PC-3 (cell line): Measurements from ENCODE around the gene SCN5A. TPM values are rescaled to one million over a fixed set of nuclear protein-coding genes. Genes with fewer than 3 reads are reported as not detected.

Experiments used
- ATAC-seq: fragments of 200-7000 bp; cut with Tn5 transposase; 2 replicates; pipeline ENCODE4 v1.9.1; 2020; ENCODE audit warnings: mild to moderate bottlenecking, moderate library complexity
- BruUV-seq: library from RNA; stranded (reverse); fragments of 400-500 nt; replicated peaks from 2 replicates; lab custom pipeline; 2021; lab: Mats Ljungman, UMichigan
- CTCF ChIA-PET: fragments of 300-600 bp; sonication (Branson Sonifier 250); formaldehyde crosslinking; loops from one replicate; lab custom pipeline; 2022; ENCODE audit warnings: antibody characterized with exemption; lab: Charles Lee
- POLR2A ChIA-PET: fragments of 300-600 bp; sonication (Branson Sonifier 250); formaldehyde crosslinking; loops from one replicate; lab custom pipeline; 2022; ENCODE audit warnings: antibody characterized with exemption; ENCODE audit not compliant: unreplicated experiment; lab: Charles Lee
- DNase-seq: peaks from one replicate; pipeline ENCODE4 v3.0.0-alpha.2; 2015
- H2AFZ ChIP-seq: fragments of 300-600 bp; sonication (generic); 2 replicates; pipeline ENCODE4 v1.6.0; 2016; ENCODE audit warnings: antibody characterized with exemption, low read length
- H3F3A ChIP-seq: fragments of 300-600 bp; sonication (generic); one replicate; pipeline ENCODE4 v1.6.0; 2017; ENCODE audit warnings: antibody characterized with exemption, low read length, control low read depth, mild to moderate bottlenecking; ENCODE audit not compliant: unreplicated experiment
- H3K27ac ChIP-seq: fragments of 300-600 bp; sonication (generic); 2 replicates; pipeline ENCODE4 v1.5.1; 2016; ENCODE audit warnings: mild to moderate bottlenecking, low read length
- H3K27me3 ChIP-seq: fragments of 300-600 bp; sonication (generic); 2 replicates; pipeline ENCODE4 v1.6.1; 2016; ENCODE audit warnings: low read length, mixed read lengths
- H3K36me3 ChIP-seq: fragments of 300-600 bp; sonication (generic); 2 replicates; pipeline ENCODE4 v1.6.1; 2016; ENCODE audit warnings: low read depth, mixed run types, low read length, mixed read lengths
- H3K4me1 ChIP-seq: fragments of 300-600 bp; sonication (generic); 2 replicates; pipeline ENCODE4 v1.5.1; 2016; ENCODE audit warnings: low read length; ENCODE audit not compliant: insufficient read depth
- H3K4me2 ChIP-seq: fragments of 300-600 bp; sonication (generic); 2 replicates; pipeline ENCODE4 v1.6.0; 2016; ENCODE audit warnings: low read length
- H3K4me3 ChIP-seq: fragments of 300-600 bp; sonication (generic); 2 replicates; pipeline ENCODE4 v1.5.1; 2016; ENCODE audit warnings: mild to moderate bottlenecking, low read length, mixed read lengths
- H3K79me2 ChIP-seq: fragments of 300-600 bp; sonication (generic); 2 replicates; pipeline ENCODE4 v1.6.1; 2017; ENCODE audit warnings: low read length, mixed read lengths
- H3K9ac ChIP-seq: fragments of 300-600 bp; sonication (generic); 2 replicates; pipeline ENCODE4 v1.6.0; 2016; ENCODE audit warnings: mild to moderate bottlenecking, low read length
- H3K9me2 ChIP-seq: fragments of 300-600 bp; sonication (generic); replicated peaks from 2 replicates; pipeline ENCODE4 v1.6.1; 2016; ENCODE audit warnings: mixed run types, low read length, mixed read lengths
- H3K9me3 ChIP-seq: fragments of 300-600 bp; sonication (generic); 2 replicates; pipeline ENCODE4 v1.6.1; 2016; ENCODE audit warnings: low read length, mixed read lengths
- H4K20me1 ChIP-seq: fragments of 300-600 bp; sonication (generic); 2 replicates; pipeline ENCODE4 v1.6.1; 2016; ENCODE audit warnings: low read length, mixed read lengths
- CTCF ChIP-seq: fragments of 300-600 bp; sonication (generic); conservative IDR thresholded peaks from 2 replicates; pipeline ENCODE4 v1.5.1; 2017; ENCODE audit warnings: antibody characterized with exemption, low read depth, mild to moderate bottlenecking, low read length
- EZH2 ChIP-seq: fragments of 300-600 bp; sonication (generic); IDR thresholded peaks from one replicate; pipeline ENCODE4 v1.6.1; 2017; ENCODE audit warnings: antibody characterized with exemption, mild to moderate bottlenecking, low read length; ENCODE audit not compliant: unreplicated experiment
- EZH2phosphoT487 ChIP-seq: fragments of 300-600 bp; sonication (generic); IDR thresholded peaks from 2 replicates; pipeline ENCODE4 v1.6.1; 2018; ENCODE audit warnings: mild to moderate bottlenecking, antibody characterized with exemption, low read length, borderline replicate concordance
- intact Hi-C: fragments of 100-400 bp; cut with micrococcal nuclease; formaldehyde crosslinking; loops from 2 replicates; pipeline ENCODE4 v1.9.0; 2023
- total RNA-seq: library from RNA; depleted of rRNA; stranded (reverse); fragments of >200 nt; gene quantifications from 2 replicates; pipeline ENCODE4 v1.2.3, GENCODE V29; 2014

Gene SCN5A
- total RNA-seq, 1 experiment from 2014 or later: not detected

DNA sequence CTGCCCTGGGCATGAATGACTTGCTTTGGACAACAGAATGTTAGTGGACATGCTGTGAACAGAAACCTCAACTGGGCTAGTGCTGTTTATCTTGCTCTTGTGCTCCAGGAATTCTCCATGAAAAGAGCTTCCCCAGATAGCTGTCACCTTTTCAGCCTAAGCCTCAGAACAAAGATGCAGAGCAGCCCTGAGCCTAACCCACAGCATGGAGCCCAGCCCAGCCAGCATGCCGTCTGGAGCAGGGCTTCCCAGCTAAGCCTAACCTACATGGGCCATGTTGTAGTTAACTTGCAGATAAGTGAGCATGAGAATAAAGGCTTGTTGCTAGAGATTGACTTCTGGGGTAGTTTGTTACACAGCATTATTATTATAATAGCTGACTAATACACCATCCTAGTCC, 48.9 kb downstream of the SCN5A start:
- Histone ChIP-seq H3K4me1 (no peaks in the 10 kb centered on the region), H3K27me3 (peaks cover 63% of the 10 kb centered on the region), H2AFZ (no peak overlapping the region), H3F3A (no peaks in the 10 kb centered on the region), H3K9me3 (no peaks in the 10 kb centered on the region), H3K4me3 (no peak overlapping the region), H3K36me3 (no peaks in the 10 kb centered on the region), H3K9ac (no peak overlapping the region), H3K27ac (no peak overlapping the region), H3K9me2 (no peaks in the 10 kb centered on the region), H3K79me2 (no peaks in the 10 kb centered on the region), H4K20me1 (no peaks in the 10 kb centered on the region), H3K4me2 (no peak overlapping the region)
- POLR2A ChIA-PET: no interaction called here
- BruUV-seq: no TSS peak
- ATAC-seq: no peak
- no peak for TF ChIP-seq EZH2phosphoT487
- no peak for TF ChIP-seq CTCF
- TF ChIP-seq EZH2: no peak
- DNase-seq: no peak
- CTCF ChIA-PET: no interaction called here
- intact Hi-C loops: no loop called here

DNA sequence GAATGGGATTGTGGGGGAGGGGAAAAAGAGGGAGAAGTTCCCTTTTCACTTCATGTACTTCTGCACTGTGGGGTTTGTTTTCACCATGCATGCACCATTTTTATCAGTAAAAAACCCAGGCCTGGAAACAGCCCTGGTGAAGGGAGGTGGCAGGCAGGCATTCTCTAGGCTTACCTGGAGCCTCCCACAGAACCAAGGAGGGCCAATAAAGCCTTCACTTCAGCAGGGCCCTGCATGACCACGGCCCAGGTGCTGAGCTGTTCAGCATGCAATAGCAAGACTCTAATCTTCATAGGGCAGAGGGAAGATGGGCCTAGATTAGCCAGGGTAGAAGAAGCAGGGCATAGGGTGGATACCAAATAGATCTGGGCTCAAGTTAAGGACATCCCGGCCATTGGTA, 49.6 kb downstream of the SCN5A start:
- BruUV-seq: no TSS peak

More for the DNA sequence above, 49.6 kb downstream of the SCN5A start:
- Histone ChIP-seq H3K9me3 (no peaks in the 10 kb centered on the region), H2AFZ (no peak overlapping the region), H3K9ac (no peak overlapping the region), H3K4me1 (no peaks in the 10 kb centered on the region), H3K27me3 (peaks cover 65% of the 10 kb centered on the region), H3F3A (no peaks in the 10 kb centered on the region), H3K9me2 (no peaks in the 10 kb centered on the region), H3K36me3 (no peaks in the 10 kb centered on the region), H3K4me3 (no peak overlapping the region), H3K79me2 (no peaks in the 10 kb centered on the region), H3K27ac (no peak overlapping the region), H4K20me1 (no peaks in the 10 kb centered on the region), H3K4me2 (no peak overlapping the region)
- no peak for ATAC-seq
- ChIA-PET POLR2A (no interaction called here), CTCF (no interaction called here)
- no peak for DNase-seq
- intact Hi-C loops: no loop called here
- TF ChIP-seq EZH2: no peak
- TF ChIP-seq CTCF: no peak
- TF ChIP-seq EZH2phosphoT487: no peak
